K562 (cell line): ENCODE measurements around the gene UNC45B. TPM values are rescaled to one million over a fixed set of nuclear protein-coding genes. Genes with fewer than 3 reads are reported as not detected.

Experiments
- CREB3L1 ChIP-seq: fragments of 450-650 bp; IDR thresholded peaks from 2 replicates; pipeline ENCODE4 v1.6.1; 2014; ENCODE audit warnings: low read depth, mild to moderate bottlenecking, moderate library complexity, borderline replicate concordance
- EP300 ChIP-seq: IDR thresholded peaks from 2 replicates; pipeline ENCODE4 v1.6.1; 2012; ENCODE audit warnings: low read length, improper control_type of control experiment
- MAFF ChIP-seq: IDR thresholded peaks from 2 replicates; pipeline ENCODE4 v1.6.1; 2012; ENCODE audit warnings: low read length, improper control_type of control experiment
- PRDM10 ChIP-seq: fragments of 450-650 bp; IDR thresholded peaks from 2 replicates; pipeline ENCODE4 v1.6.1; 2018; ENCODE audit not compliant: partially characterized antibody
- RBM17 ChIP-seq: fragments of 200-400 bp; formaldehyde crosslinking; IDR thresholded peaks from 2 replicates; pipeline ENCODE4 v1.6.1; 2017; ENCODE audit warnings: low read depth, mild to moderate bottlenecking, low read length, borderline replicate concordance
- TAF9B ChIP-seq: fragments of 450-650 bp; IDR thresholded peaks from 2 replicates; pipeline ENCODE4 v1.6.1; 2018; ENCODE audit warnings: mild to moderate bottlenecking; ENCODE audit not compliant: partially characterized antibody
- TCF7L2 ChIP-seq: fragments of 150-350 bp; IDR thresholded peaks from 2 replicates; pipeline ENCODE4 v1.6.1; 2016; ENCODE audit warnings: low read depth, mild to moderate bottlenecking, low read length, moderate library complexity
- polyA plus RNA-seq, 8 experiments: library from polyadenylated mRNA; depleted of rRNA in 4 of 8; stranded (reverse) in 5 of 8; unstranded in 3 of 8; fragments of >200 nt; fragmentation: Nextera tagmentation in 2 of 8; fragmentation: Illumina TruSeq in 1 of 8; extraction: Ambion mirVana in 2 of 8; extraction: Trizol in 1 of 8; gene quantifications; 2 replicates each; pipeline versions ENCODE4 v1.2.1 to v1.2.3, GENCODE V29; 2011 to 2014; ENCODE audit warnings: inconsistent platforms in 1 of 8, missing spikeins in 1 of 8
- total RNA-seq, 7 experiments: library from RNA; depleted of rRNA in 6 of 7; stranded (reverse); fragments of >200 nt in 6 of 7; fragmentation: Illumina TruSeq in 2 of 7; extraction: Trizol in 2 of 7; gene quantifications; 2 replicates each; pipeline versions ENCODE4 v1.2.1 to v1.2.3, GENCODE V29; 2011 to 2021; ENCODE audit warnings: low replicate concordance in 1 of 7
- TF ChIP-seq, protein P1 (sequence below): fragments of 200-600 bp; sonication (generic); IDR thresholded peaks from one replicate; pipeline ENCODE4 v1.6.1; 2012; ENCODE audit warnings: mild to moderate bottlenecking, low read depth, low read length, inconsistent platforms

UNC45B gene
- total and polyA plus RNA-seq, 9 of the 15 experiments (the other 6 are each of a cell fraction or from before 2014, with no cell fraction given): not detected

DNA sequence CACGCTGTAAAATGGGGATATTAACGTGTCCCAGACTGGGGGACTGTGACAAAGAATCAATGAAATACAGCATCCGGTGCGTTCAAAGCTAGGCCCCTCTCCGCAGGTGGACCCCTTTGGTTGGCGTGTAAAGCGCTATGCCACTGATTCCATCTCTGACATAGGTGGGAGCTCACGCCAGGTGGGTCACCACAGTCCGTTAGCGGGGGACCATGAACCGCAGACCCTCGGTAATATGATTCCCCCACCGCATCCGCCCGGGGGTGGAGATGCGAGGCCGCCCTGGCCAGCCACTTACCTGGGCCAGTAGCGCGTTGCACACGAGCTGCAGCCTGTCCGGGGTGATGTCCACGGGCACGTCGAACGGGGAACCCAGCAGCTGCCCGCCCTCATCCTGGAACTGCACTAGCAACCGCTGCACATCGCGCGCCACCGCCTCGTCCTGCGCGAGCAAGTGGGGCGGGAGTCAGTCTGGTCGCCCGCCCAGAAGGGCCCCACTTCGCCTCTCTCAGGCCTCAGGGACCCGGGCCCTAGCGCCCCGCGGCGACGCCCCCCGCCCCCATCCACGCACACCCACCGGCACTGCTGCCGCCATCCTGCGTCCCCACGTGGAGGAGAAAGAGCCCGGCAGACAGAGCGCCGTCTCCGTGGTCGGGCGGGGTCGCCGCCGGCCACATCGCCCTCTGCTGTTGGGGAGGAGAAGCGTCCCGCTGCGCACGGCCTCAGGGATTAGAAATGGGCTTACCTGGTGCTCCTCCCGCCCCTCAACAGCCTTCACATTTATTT, 5.7 kb upstream of the UNC45B start, which contains the start of gene NLE1 (continued):
- TF ChIP-seq MAFF: no peak
- TF ChIP-seq, protein P1, sequence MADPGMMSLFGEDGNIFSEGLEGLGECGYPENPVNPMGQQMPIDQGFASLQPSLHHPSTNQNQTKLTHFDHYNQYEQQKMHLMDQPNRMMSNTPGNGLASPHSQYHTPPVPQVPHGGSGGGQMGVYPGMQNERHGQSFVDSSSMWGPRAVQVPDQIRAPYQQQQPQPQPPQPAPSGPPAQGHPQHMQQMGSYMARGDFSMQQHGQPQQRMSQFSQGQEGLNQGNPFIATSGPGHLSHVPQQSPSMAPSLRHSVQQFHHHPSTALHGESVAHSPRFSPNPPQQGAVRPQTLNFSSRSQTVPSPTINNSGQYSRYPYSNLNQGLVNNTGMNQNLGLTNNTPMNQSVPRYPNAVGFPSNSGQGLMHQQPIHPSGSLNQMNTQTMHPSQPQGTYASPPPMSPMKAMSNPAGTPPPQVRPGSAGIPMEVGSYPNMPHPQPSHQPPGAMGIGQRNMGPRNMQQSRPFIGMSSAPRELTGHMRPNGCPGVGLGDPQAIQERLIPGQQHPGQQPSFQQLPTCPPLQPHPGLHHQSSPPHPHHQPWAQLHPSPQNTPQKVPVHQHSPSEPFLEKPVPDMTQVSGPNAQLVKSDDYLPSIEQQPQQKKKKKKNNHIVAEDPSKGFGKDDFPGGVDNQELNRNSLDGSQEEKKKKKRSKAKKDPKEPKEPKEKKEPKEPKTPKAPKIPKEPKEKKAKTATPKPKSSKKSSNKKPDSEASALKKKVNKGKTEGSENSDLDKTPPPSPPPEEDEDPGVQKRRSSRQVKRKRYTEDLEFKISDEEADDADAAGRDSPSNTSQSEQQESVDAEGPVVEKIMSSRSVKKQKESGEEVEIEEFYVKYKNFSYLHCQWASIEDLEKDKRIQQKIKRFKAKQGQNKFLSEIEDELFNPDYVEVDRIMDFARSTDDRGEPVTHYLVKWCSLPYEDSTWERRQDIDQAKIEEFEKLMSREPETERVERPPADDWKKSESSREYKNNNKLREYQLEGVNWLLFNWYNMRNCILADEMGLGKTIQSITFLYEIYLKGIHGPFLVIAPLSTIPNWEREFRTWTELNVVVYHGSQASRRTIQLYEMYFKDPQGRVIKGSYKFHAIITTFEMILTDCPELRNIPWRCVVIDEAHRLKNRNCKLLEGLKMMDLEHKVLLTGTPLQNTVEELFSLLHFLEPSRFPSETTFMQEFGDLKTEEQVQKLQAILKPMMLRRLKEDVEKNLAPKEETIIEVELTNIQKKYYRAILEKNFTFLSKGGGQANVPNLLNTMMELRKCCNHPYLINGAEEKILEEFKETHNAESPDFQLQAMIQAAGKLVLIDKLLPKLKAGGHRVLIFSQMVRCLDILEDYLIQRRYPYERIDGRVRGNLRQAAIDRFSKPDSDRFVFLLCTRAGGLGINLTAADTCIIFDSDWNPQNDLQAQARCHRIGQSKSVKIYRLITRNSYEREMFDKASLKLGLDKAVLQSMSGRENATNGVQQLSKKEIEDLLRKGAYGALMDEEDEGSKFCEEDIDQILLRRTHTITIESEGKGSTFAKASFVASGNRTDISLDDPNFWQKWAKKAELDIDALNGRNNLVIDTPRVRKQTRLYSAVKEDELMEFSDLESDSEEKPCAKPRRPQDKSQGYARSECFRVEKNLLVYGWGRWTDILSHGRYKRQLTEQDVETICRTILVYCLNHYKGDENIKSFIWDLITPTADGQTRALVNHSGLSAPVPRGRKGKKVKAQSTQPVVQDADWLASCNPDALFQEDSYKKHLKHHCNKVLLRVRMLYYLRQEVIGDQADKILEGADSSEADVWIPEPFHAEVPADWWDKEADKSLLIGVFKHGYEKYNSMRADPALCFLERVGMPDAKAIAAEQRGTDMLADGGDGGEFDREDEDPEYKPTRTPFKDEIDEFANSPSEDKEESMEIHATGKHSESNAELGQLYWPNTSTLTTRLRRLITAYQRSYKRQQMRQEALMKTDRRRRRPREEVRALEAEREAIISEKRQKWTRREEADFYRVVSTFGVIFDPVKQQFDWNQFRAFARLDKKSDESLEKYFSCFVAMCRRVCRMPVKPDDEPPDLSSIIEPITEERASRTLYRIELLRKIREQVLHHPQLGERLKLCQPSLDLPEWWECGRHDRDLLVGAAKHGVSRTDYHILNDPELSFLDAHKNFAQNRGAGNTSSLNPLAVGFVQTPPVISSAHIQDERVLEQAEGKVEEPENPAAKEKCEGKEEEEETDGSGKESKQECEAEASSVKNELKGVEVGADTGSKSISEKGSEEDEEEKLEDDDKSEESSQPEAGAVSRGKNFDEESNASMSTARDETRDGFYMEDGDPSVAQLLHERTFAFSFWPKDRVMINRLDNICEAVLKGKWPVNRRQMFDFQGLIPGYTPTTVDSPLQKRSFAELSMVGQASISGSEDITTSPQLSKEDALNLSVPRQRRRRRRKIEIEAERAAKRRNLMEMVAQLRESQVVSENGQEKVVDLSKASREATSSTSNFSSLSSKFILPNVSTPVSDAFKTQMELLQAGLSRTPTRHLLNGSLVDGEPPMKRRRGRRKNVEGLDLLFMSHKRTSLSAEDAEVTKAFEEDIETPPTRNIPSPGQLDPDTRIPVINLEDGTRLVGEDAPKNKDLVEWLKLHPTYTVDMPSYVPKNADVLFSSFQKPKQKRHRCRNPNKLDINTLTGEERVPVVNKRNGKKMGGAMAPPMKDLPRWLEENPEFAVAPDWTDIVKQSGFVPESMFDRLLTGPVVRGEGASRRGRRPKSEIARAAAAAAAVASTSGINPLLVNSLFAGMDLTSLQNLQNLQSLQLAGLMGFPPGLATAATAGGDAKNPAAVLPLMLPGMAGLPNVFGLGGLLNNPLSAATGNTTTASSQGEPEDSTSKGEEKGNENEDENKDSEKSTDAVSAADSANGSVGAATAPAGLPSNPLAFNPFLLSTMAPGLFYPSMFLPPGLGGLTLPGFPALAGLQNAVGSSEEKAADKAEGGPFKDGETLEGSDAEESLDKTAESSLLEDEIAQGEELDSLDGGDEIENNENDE: no peak
- no peak for TF ChIP-seq RBM17
- no peak for TF ChIP-seq PRDM10
- TF ChIP-seq TAF9B: peak; percentile 84
- TF ChIP-seq EP300: no peak
- TF ChIP-seq TCF7L2: no peak
- peak; percentile 92 for TF ChIP-seq CREB3L1
